Central memory CD8-positive, alpha-beta T cell (primary cell): ENCODE data around the gene USP22.
"Not testable (repeated sequence)": the region's sequence is repeated elsewhere in the genome, so short reads cannot be mapped to it uniquely, and the experiment has no call there.

ENCODE experiments used
- ATAC-seq: fragments of 150-1000 bp; cut with Tn5 transposase; replicated peaks from 2 replicates; pipeline ENCODE4 v1.10.0; 2022; ENCODE audit warnings: mild to moderate bottlenecking, moderate FRiP score, moderate number of reproducible peaks; ENCODE audit not compliant: poor library complexity, severe bottlenecking; ENCODE audit errors: extremely low read depth
- DNase-seq, 2 donors: peaks; one replicate each; pipeline ENCODE4 v3.0.0; 2021; ENCODE audit warnings: low spot score in 2 of 2
- H3K27ac Mint-ChIP-seq: one replicate; pipeline ENCODE4 v1.8.0; 2022; ENCODE audit warnings: low read depth, mild to moderate bottlenecking, moderate library complexity, mixed read lengths
- H3K27me3 Mint-ChIP-seq: one replicate; pipeline ENCODE4 v1.8.0; 2022; ENCODE audit warnings: mixed read lengths
- H3K36me3 Mint-ChIP-seq: one replicate; pipeline ENCODE4 v1.8.0; 2022; ENCODE audit warnings: mild to moderate bottlenecking, moderate library complexity, mixed read lengths; ENCODE audit not compliant: insufficient read depth
- H3K4me1 Mint-ChIP-seq: one replicate; pipeline ENCODE4 v1.8.0; 2022; ENCODE audit warnings: mixed read lengths
- H3K4me3 Mint-ChIP-seq: one replicate; pipeline ENCODE4 v1.8.0; 2022; ENCODE audit warnings: mild to moderate bottlenecking, moderate library complexity, mixed read lengths
- H3K9me3 Mint-ChIP-seq: one replicate; pipeline ENCODE4 v1.8.0; 2022; ENCODE audit warnings: mixed read lengths

Gene USP22

DNA sequence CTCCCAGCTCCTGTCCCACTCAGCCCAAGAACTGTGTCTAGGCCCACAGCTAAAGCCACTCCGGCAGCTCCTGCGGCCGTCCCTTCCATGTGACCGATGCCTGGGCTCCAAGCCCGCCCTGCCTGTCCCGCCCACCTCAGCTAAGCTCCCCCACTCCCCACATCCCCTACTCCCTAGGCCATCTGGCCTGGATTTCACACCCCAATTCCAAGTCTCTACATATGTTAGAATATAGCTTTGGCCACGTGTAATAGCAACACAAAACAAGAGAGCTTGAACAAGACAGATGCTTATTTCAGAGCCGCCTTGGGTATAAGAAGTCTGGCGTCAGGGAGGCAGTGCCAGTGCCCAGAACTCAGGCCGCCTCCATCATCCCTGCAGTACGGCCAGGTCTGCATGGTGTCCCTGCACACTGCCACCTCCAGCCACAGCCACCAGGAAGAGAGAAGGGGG is 30.0 kb upstream of the USP22 start:
- H3K27ac Mint-ChIP-seq = no peak overlapping the region
- H3K4me1 Mint-ChIP-seq = no peaks in the 10 kb centered on the region
- H3K27me3 Mint-ChIP-seq = peaks cover 24% of the 10 kb centered on the region
- ATAC-seq (no peak), DNase-seq (no peak)
- H3K36me3 Mint-ChIP-seq = no peaks in the 10 kb centered on the region
- no peaks in the 10 kb centered on the region for H3K9me3 Mint-ChIP-seq
- H3K4me3 Mint-ChIP-seq = no peak overlapping the region

- Mint-ChIP-seq H3K27ac (no peak overlapping the region), H3K9me3 (no peaks in the 10 kb centered on the region), H3K4me3 (no peak overlapping the region), H3K36me3 (no peaks in the 10 kb centered on the region), H3K27me3 (no peaks in the 10 kb centered on the region), H3K4me1 (no peaks in the 10 kb centered on the region)
- DNase-seq (no peak), ATAC-seq (no peak)
Measured at GRCh38 chr17:21066394-21066793, 23.6 kb upstream of the USP22 start.

GRCh38 chr17:21061971-21062526 is 19.2 kb upstream of the USP22 start:
- Mint-ChIP-seq H3K4me3 (no peak overlapping the region), H3K4me1 (no peaks in the 10 kb centered on the region), H3K36me3 (peaks cover 2% of the 10 kb centered on the region), H3K27ac (no peak overlapping the region), H3K9me3 (no peaks in the 10 kb centered on the region), H3K27me3 (peaks cover 13% of the 10 kb centered on the region)
- DNase-seq (no peak), ATAC-seq (no peak)

DNA sequence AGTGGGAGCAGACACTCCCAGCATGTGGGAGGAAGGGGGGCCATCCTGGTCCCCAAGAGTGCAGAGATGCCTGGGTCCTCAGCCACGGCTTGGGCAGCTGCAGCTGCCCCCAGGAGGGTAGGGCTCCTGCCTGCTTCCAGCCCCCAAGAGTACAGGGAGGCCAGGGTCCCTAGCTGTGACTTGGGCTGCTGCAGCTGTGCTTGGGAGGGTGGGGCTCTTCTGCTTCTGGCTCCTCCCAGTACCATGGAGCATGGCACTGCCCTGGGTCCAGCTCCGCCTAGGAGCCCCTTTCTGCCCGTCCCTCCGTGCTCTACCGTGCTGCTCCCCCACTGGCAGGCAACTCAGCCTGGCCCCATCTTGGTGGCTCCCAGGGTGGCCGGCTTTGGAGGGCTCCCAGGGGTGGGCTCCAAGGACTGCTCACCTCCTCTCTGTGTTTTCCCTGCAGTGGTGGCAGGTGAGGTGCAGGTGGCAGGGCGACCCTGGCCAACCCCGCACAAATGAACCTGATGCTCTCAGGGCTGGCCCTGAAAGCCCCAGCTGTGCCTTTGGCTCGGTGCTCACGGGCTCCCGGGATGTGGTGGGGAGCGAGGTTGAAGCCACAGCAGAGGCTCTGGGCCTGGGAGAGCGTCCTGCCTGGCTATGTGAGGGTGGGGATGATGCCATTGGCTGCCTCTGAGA is 18.5 kb upstream of the USP22 start:
- Mint-ChIP-seq H3K36me3 (peaks cover 2% of the 10 kb centered on the region), H3K4me3 (no peak overlapping the region), H3K9me3 (no peaks in the 10 kb centered on the region), H3K27ac (no peak overlapping the region), H3K27me3 (peaks cover 13% of the 10 kb centered on the region), H3K4me1 (no peaks in the 10 kb centered on the region)
- ATAC-seq (no peak), DNase-seq (no peak)

DNA sequence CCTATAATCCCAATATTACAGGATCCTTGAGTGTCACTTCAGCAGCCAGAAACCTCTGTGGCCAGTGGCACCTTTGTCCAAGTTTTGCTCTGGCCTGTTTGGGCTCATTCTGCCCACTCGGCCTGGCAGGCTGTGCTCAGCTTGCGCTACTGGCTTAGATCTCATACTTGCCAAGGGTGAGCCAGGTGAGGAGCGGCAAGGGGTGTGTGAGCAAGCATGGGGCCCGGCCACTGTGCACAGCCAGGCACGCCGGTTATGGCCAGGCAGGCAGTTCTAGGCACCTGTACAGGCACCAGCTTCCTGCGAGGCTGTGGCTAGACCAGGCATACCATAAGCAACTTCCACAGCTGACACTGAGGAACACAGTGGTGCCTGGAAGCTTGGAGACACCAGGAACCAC is 16.9 kb upstream of the USP22 start:
- Mint-ChIP-seq H3K4me1 (no peaks in the 10 kb centered on the region), H3K4me3 (no peak overlapping the region), H3K27me3 (peaks cover 25% of the 10 kb centered on the region), H3K27ac (no peak overlapping the region), H3K9me3 (no peaks in the 10 kb centered on the region), H3K36me3 (peaks cover 2% of the 10 kb centered on the region)
- ATAC-seq (no peak), DNase-seq (no peak)

GRCh38 chr17:21058098-21058893 is 15.5 kb upstream of the USP22 start:
- no peaks in the 10 kb centered on the region for H3K9me3 Mint-ChIP-seq
- H3K4me3 Mint-ChIP-seq = no peak overlapping the region
- no peak for ATAC-seq
- peaks cover 33% of the 10 kb centered on the region for H3K27me3 Mint-ChIP-seq
- H3K36me3 Mint-ChIP-seq = peaks cover 2% of the 10 kb centered on the region
- DNase-seq = no peak
- H3K4me1 Mint-ChIP-seq = no peaks in the 10 kb centered on the region
- H3K27ac Mint-ChIP-seq = no peak overlapping the region

- H3K27me3 Mint-ChIP-seq = peaks cover 54% of the 10 kb centered on the region
- not testable (repeated sequence) for H3K36me3 Mint-ChIP-seq, DNase-seq, ATAC-seq, H3K4me3 Mint-ChIP-seq, H3K9me3 Mint-ChIP-seq, H3K27ac Mint-ChIP-seq, H3K4me1 Mint-ChIP-seq
Measured at GRCh38 chr17:21053056-21053455, 10.2 kb upstream of the USP22 start.

DNA sequence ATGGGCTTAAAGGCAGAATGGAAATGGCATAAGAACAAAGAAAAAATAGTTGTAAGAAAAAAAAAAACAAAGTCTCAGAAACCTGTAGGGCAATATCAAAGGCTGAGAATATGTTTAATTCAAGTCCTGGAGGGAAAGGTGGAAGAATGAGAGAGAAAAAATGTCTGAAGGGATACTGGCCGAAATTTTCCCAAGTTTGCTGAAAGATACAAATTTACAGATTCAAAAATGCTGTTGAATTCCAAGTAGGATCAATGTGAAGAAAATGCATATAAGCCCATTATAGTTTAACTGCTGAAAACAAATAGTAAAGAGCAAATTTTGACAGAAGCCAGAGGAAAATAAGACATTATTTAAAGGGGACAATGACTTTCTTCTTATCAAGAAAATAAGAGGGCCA is 6.6 kb upstream of the USP22 start:
- Mint-ChIP-seq H3K4me1 (peaks cover 1% of the 10 kb centered on the region), H3K27me3 (peaks cover 38% of the 10 kb centered on the region), H3K27ac (no peak overlapping the region), H3K36me3 (peaks cover 4% of the 10 kb centered on the region), H3K9me3 (no peaks in the 10 kb centered on the region), H3K4me3 (no peak overlapping the region)
- DNase-seq (no peak), ATAC-seq (no peak)

DNA sequence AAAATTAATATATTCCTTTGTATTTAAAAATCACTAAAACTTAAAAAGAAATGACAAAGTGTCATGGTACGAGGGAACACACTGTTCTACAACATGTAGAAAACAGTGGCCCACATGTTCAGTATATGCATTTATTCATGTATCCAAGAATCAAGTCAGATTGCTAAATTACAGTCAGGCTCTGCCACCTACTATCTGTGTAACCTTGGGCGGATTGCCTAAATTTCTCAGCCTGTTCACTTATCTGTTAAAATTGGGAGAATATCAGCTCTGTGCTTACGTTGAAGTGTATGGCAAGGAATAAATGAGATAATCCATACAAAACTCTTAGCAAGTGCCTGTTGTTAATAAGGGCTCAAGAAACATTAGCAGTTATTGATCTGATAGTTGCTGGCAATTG is 3.4 kb upstream of the USP22 start:
- ATAC-seq (no peak), DNase-seq (no peak)
- H3K4me3 Mint-ChIP-seq = no peak overlapping the region
- peaks cover 17% of the 10 kb centered on the region for H3K27me3 Mint-ChIP-seq
- no peaks in the 10 kb centered on the region for H3K9me3 Mint-ChIP-seq
- no peak overlapping the region for H3K27ac Mint-ChIP-seq
- H3K36me3 Mint-ChIP-seq = peaks cover 15% of the 10 kb centered on the region
- H3K4me1 Mint-ChIP-seq = peaks cover 19% of the 10 kb centered on the region

DNA sequence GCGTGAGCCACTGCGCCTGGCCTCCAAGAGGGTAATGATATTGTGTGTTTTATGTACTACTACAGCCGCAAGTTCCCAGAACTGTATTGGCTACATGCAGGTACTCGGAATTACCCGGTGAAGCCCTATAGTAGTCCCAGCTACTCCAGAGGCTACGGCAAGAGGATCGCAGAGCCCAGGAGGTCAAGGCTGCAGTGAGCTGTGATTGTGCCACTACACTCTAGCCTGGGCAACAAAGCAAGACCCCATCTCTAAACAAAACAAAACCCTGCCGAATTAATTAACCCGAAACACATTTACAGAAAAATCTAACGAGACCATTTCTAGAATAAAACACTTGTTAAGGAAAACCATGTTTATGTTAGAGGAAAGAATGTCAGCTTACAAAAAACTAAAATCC is 2.2 kb upstream of the USP22 start:
- no peak for ATAC-seq
- H3K4me3 Mint-ChIP-seq = no peak overlapping the region
- H3K27ac Mint-ChIP-seq = peak overlapping the region; percentile 90

GRCh38 chr17:21043296-21044232 is 753 bp upstream of the USP22 start:
- Mint-ChIP-seq H3K4me3 (peak overlapping the region; percentile 94), H3K9me3 (no peaks in the 10 kb centered on the region), H3K27me3 (no peaks in the 10 kb centered on the region), H3K36me3 (peaks cover 21% of the 10 kb centered on the region), H3K4me1 (peaks cover 31% of the 10 kb centered on the region), H3K27ac (peak overlapping the region; percentile 90)
- peak; percentile 89 for ATAC-seq
- peak; percentile 82 to 94 for DNase-seq

More for the DNA sequence above, 2.2 kb upstream of the USP22 start:
- Mint-ChIP-seq H3K4me1 (peaks cover 31% of the 10 kb centered on the region), H3K27me3 (peaks cover 11% of the 10 kb centered on the region), H3K36me3 (peaks cover 19% of the 10 kb centered on the region), H3K9me3 (no peaks in the 10 kb centered on the region)
- no peak for DNase-seq
